HG02678 (cell line): ENCODE data around the gene PELO.
"Not testable (repeated sequence)": the region's sequence is repeated elsewhere in the genome, so short reads cannot be mapped to it uniquely, and the experiment has no call there.

ENCODE experiments used
- ATAC-seq: cut with Tn5 transposase; IDR thresholded peaks from one replicate; pipeline ENCODE4 v1.9.1; 2021; ENCODE audit warnings: mild to moderate bottlenecking, moderate library complexity; ENCODE audit not compliant: unreplicated experiment

PELO gene

GRCh38 chr5:52800394-52801213, 12.9 kb downstream of the PELO start:
- ATAC-seq = peak; percentile 38

GRCh38 chr5:52801329-52801728, 13.6 kb downstream of the PELO start:
- no peak for ATAC-seq

- ATAC-seq = no peak
Observed at GRCh38 chr5:52802272-52802973, 14.7 kb downstream of the PELO start.

- no peak for ATAC-seq
Observed at GRCh38 chr5:52802974-52803336, 15.2 kb downstream of the PELO start.

- no peak for ATAC-seq
Observed at GRCh38 chr5:52804387-52804791, 16.7 kb downstream of the PELO start.

- ATAC-seq = no peak
Observed at GRCh38 chr5:52804981-52805380, 17.3 kb downstream of the PELO start.

- ATAC-seq = no peak
Observed at GRCh38 chr5:52805615-52806014, 17.9 kb downstream of the PELO start.

- ATAC-seq = no peak
Observed at GRCh38 chr5:52807037-52807436, 19.3 kb downstream of the PELO start.

- ATAC-seq = no peak
Observed at GRCh38 chr5:52807723-52808122, 20.0 kb downstream of the PELO start.

GRCh38 chr5:52808316-52808901, 20.7 kb downstream of the PELO start:
- no peak for ATAC-seq

- ATAC-seq = no peak
Observed at GRCh38 chr5:52809884-52810283, 22.2 kb downstream of the PELO start.

- ATAC-seq = no peak
Observed at GRCh38 chr5:52810426-52810825, 22.7 kb downstream of the PELO start.

GRCh38 chr5:52811067-52811749, 23.5 kb downstream of the PELO start:
- ATAC-seq = no peak

- ATAC-seq = no peak
Observed at GRCh38 chr5:52814352-52815148, 26.8 kb downstream of the PELO start.

GRCh38 chr5:52817818-52818217, 30.1 kb downstream of the PELO start:
- ATAC-seq = no peak

- ATAC-seq = no peak
Observed at GRCh38 chr5:52818360-52818759, 30.6 kb downstream of the PELO start.

GRCh38 chr5:52818807-52819206, 31.1 kb downstream of the PELO start:
- not testable (repeated sequence) for ATAC-seq

- no peak for ATAC-seq
Observed at GRCh38 chr5:52821901-52822300, 34.2 kb downstream of the PELO start.

GRCh38 chr5:52822437-52822836, 34.7 kb downstream of the PELO start:
- ATAC-seq = no peak

- ATAC-seq = no peak
Observed at GRCh38 chr5:52824827-52825226, 37.1 kb downstream of the PELO start.

GRCh38 chr5:52825826-52826225, 38.1 kb downstream of the PELO start:
- ATAC-seq = peak; percentile 89
